H1 (cell line): Measurements from ENCODE around the gene SLC38A10. TPM values are rescaled to one million over a fixed set of nuclear protein-coding genes. Genes with fewer than 3 reads are reported as not detected.

Experiments
- CTCF ChIA-PET: fragments of 300-600 bp; sonication (Branson Sonifier 250); formaldehyde crosslinking; loops from one replicate; lab custom pipeline; 2021; ENCODE audit not compliant: partially characterized antibody; lab: Charles Lee
- POLR2A ChIA-PET: fragments of 300-600 bp; sonication (Branson Sonifier 250); formaldehyde crosslinking; loops from one replicate; lab custom pipeline; 2021; ENCODE audit warnings: inconsistent platforms; ENCODE audit not compliant: partially characterized antibody; lab: Charles Lee
- DNase-seq, 2 experiments: peaks; one replicate each; pipeline versions ENCODE4 v3.0.0 to v3.0.0-alpha.2; 2010 to 2022; ENCODE audit warnings: low spot score in 2 of 2, low read depth in 1 of 2, mixed read lengths in 1 of 2
- FAIRE-seq: peaks from 2 replicates; lab custom pipeline; 2011; peaks lifted over from hg19 to GRCh38; lab: Jason Lieb, UNC
- H2AFZ ChIP-seq: 2 replicates; pipeline ENCODE4 v1.8.1; 2012; ENCODE audit warnings: low read length, inconsistent platforms
- H2AK5ac ChIP-seq: 2 replicates; pipeline ENCODE4 v1.6.1; 2013; ENCODE audit warnings: low read depth, low read length
- H2BK120ac ChIP-seq: replicated peaks from 2 replicates; pipeline ENCODE3; 2013; ENCODE audit warnings: low read depth, low read length, inconsistent platforms
- H2BK12ac ChIP-seq: 2 replicates; pipeline ENCODE4 v1.6.1; 2013; ENCODE audit warnings: low read depth, low read length
- H2BK15ac ChIP-seq: 2 replicates; pipeline ENCODE4 v1.6.1; 2013; ENCODE audit warnings: low read length
- H2BK20ac ChIP-seq: 2 replicates; pipeline ENCODE4 v1.6.1; 2013; ENCODE audit warnings: low read length
- H2BK5ac ChIP-seq: 2 replicates; pipeline ENCODE4 v1.6.1; 2013; ENCODE audit warnings: low read depth, low read length
- H3K14ac ChIP-seq: 2 replicates; pipeline ENCODE4 v1.6.1; 2013; ENCODE audit warnings: inconsistent platforms; ENCODE audit not compliant: insufficient read length
- H3K18ac ChIP-seq: 2 replicates; pipeline ENCODE4 v1.6.1; 2013; ENCODE audit warnings: low read length; ENCODE audit errors: extremely low read depth
- H3K23ac ChIP-seq: 2 replicates; pipeline ENCODE4 v1.6.1; 2013; ENCODE audit warnings: inconsistent platforms; ENCODE audit not compliant: insufficient read length
- H3K23me2 ChIP-seq: 2 replicates; pipeline ENCODE4 v1.6.1; 2013; ENCODE audit warnings: low read depth, low read length
- H3K27ac ChIP-seq: 2 replicates; pipeline ENCODE4 v1.6.1; 2011; ENCODE audit warnings: low read depth, low read length, inconsistent platforms
- H3K27me3 ChIP-seq, 4 experiments: replicated peaks in 1 of 4; 1 replicate in 1 of 4; 2 replicates in 3 of 4; pipeline versions ENCODE4 v1.6.1 to v1.8.1; 2011 to 2013; ENCODE audit warnings: low read length in 3 of 4, mild to moderate bottlenecking in 3 of 4, inconsistent platforms in 2 of 4, mixed read lengths in 2 of 4, moderate library complexity in 1 of 4; ENCODE audit not compliant: control insufficient read depth in 3 of 4, insufficient read depth in 3 of 4; ENCODE audit errors: extremely low read depth in 1 of 4
- H3K36me3 ChIP-seq, 4 experiments: 2 replicates each; pipeline versions ENCODE4 v1.6.1 to v1.8.1; 2011 to 2013; ENCODE audit warnings: mild to moderate bottlenecking in 4 of 4, low read length in 3 of 4, moderate library complexity in 2 of 4, control low read depth in 1 of 4, inconsistent platforms in 1 of 4; ENCODE audit not compliant: insufficient read depth in 4 of 4, control insufficient read depth in 2 of 4
- H3K4ac ChIP-seq: replicated peaks from 2 replicates; pipeline ENCODE3; 2013; ENCODE audit warnings: low read length, low read depth, mixed read lengths, inconsistent platforms; ENCODE audit not compliant: insufficient read length
- H3K4me1 ChIP-seq, 4 experiments: replicated peaks in 1 of 4; 1 replicate in 1 of 4; 2 replicates in 3 of 4; pipeline versions ENCODE4 v1.6.1 to v1.8.1; 2011 to 2013; ENCODE audit warnings: low read length in 3 of 4, inconsistent platforms in 2 of 4, mixed read lengths in 1 of 4; ENCODE audit not compliant: insufficient read depth in 4 of 4, control insufficient read depth in 3 of 4
- H3K4me2 ChIP-seq, 2 experiments: 2 replicates each; pipeline versions ENCODE4 v1.6.1 to v1.8.1; 2011 to 2013; ENCODE audit warnings: low read depth in 2 of 2, low read length in 2 of 2, control low read depth in 1 of 2, inconsistent platforms in 1 of 2, mild to moderate bottlenecking in 1 of 2; ENCODE audit not compliant: insufficient read depth in 1 of 2
- H3K4me3 ChIP-seq, 4 experiments: fragments of 200-600, 300-600 bp in 1 of 4; sonication (generic), shearing (Covaris generic), sonication (Bioruptor Twin) in 1 of 4; 2 replicates each; pipeline versions ENCODE4 v1.5.1 to v1.8.1; 2011 to 2016; ENCODE audit warnings: low read length in 4 of 4, low read depth in 3 of 4, control low read depth in 2 of 4, inconsistent platforms in 2 of 4, mild to moderate bottlenecking in 2 of 4, mixed read lengths in 1 of 4, moderate library complexity in 1 of 4; ENCODE audit not compliant: insufficient read depth in 2 of 4; ENCODE audit errors: extremely low read depth in 1 of 4
- H3K56ac ChIP-seq: replicated peaks from 2 replicates; pipeline ENCODE3; 2013; ENCODE audit warnings: low read depth, mild to moderate bottlenecking, mixed read lengths, low read length, inconsistent platforms; ENCODE audit not compliant: insufficient read length
- H3K79me1 ChIP-seq: 2 replicates; pipeline ENCODE4 v1.6.1; 2013; ENCODE audit warnings: low read depth, low read length, control low read depth
- H3K79me2 ChIP-seq, 2 experiments: 2 replicates each; pipeline versions ENCODE4 v1.6.1 to v1.8.1; 2012 to 2013; ENCODE audit warnings: low read length in 2 of 2, mild to moderate bottlenecking in 2 of 2, inconsistent platforms in 1 of 2; ENCODE audit not compliant: insufficient read depth in 2 of 2, control insufficient read depth in 1 of 2
- H3K9ac ChIP-seq, 4 experiments: replicated peaks in 1 of 4; 1 replicate in 1 of 4; 2 replicates in 3 of 4; pipeline versions ENCODE4 v1.6.1 to v1.8.1; 2011 to 2013; ENCODE audit warnings: low read depth in 3 of 4, low read length in 3 of 4, control low read depth in 2 of 4, mild to moderate bottlenecking in 2 of 4, moderate library complexity in 2 of 4, inconsistent platforms in 1 of 4; ENCODE audit errors: extremely low read depth in 1 of 4
- H3K9me3 ChIP-seq, 2 experiments: 2 replicates each; pipeline versions ENCODE4 v1.6.1 to v1.8.1; 2012 to 2013; ENCODE audit warnings: mild to moderate bottlenecking in 2 of 2, moderate library complexity in 2 of 2, control low read depth in 1 of 2, inconsistent platforms in 1 of 2, low read depth in 1 of 2, low read length in 1 of 2, mixed read lengths in 1 of 2; ENCODE audit not compliant: insufficient read depth in 2 of 2
- H4K20me1 ChIP-seq, 2 experiments: replicated peaks in 1 of 2; 2 replicates each; pipeline versions ENCODE3 to v1.8.1; 2011 to 2013; ENCODE audit warnings: inconsistent platforms in 2 of 2, low read length in 2 of 2, mild to moderate bottlenecking in 1 of 2; ENCODE audit not compliant: insufficient read depth in 2 of 2, control insufficient read depth in 1 of 2
- H4K5ac ChIP-seq: 2 replicates; pipeline ENCODE4 v1.6.1; 2013; ENCODE audit warnings: low read length, low read depth, mixed read lengths, inconsistent platforms; ENCODE audit not compliant: insufficient read length
- H4K8ac ChIP-seq: 2 replicates; pipeline ENCODE4 v1.8.0; 2013; ENCODE audit warnings: mild to moderate bottlenecking, moderate library complexity, low read length, inconsistent platforms; ENCODE audit not compliant: insufficient read depth; ENCODE audit errors: extremely low read depth
- H4K91ac ChIP-seq: replicated peaks from 2 replicates; pipeline ENCODE3; 2013; ENCODE audit warnings: low read length, mixed read lengths, inconsistent platforms; ENCODE audit not compliant: insufficient read length
- E2F6 ChIP-seq: IDR thresholded peaks from 2 replicates; pipeline ENCODE4 v1.6.1; 2012; ENCODE audit warnings: inconsistent platforms
- WGBS, 2 experiments: shearing (Covaris generic) in 1 of 2; methylation state at CpG; one replicate each; pipeline versions ENCODE4 v1.1.6 to v1.1.7; 2013 to 2015; ENCODE audit warnings: low lambda C conversion rate in 2 of 2, mixed read lengths in 2 of 2, inconsistent platforms in 1 of 2, low coverage in 1 of 2, missing lambda C conversion rate in 1 of 2; ENCODE audit not compliant: insufficient replicate concordance in 2 of 2, insufficient coverage in 1 of 2, insufficient read length in 1 of 2; ENCODE audit errors: extremely low coverage in 1 of 2, missing lambda C conversion rate in 1 of 2; 5-methylcytosine and 5-hydroxymethylcytosine counted together
- polyA plus RNA-seq, 7 experiments: library from polyadenylated mRNA; depleted of rRNA in 3 of 7; stranded (reverse) in 5 of 7; unstranded in 2 of 7; fragments of >200 nt in 5 of 7; fragments of 200-250 nt in 2 of 7; gene quantifications; 1 replicate in 5 of 7; 2 replicates in 1 of 7; 4 replicates in 1 of 7; pipeline versions ENCODE4 v1.2.1 to v1.2.3, GENCODE V29; 2011 to 2013; ENCODE audit warnings: missing spikeins in 2 of 7, mixed read lengths in 2 of 7
- total RNA-seq: library from RNA; stranded (reverse); fragmentation: NEBNext Ultra II Directional; extraction: Animal tissue kit (Norgen Biotek cat#: 25700); gene quantifications from 2 replicates; pipeline ENCODE4 v1.2.1, GENCODE V29; 2021

The SLC38A10 gene
- total and polyA plus RNA-seq, 2 of the 8 experiments (the other 6 are each of a cell fraction or from before 2014, with no cell fraction given), result 26.4 to 41.0 TPM

- Histone ChIP-seq H4K91ac (no peak overlapping the region), H2BK20ac (no peak overlapping the region), H3K4me3 (no peak overlapping the region), H3K27me3 (no peaks in the 10 kb centered on the region), H3K4ac (no peak overlapping the region), H3K79me1 (peaks cover 5% of the 10 kb centered on the region), H2BK12ac (no peak overlapping the region), H3K4me2 (no peak overlapping the region), H3K79me2 (peaks cover 0 to 3% of the 10 kb centered on the region in 2 experiments; a peak in 1 of 4 replicates), H3K9me3 (no peaks in the 10 kb centered on the region), H4K20me1 (peaks cover 0 to 7% of the 10 kb centered on the region in 2 experiments), H3K4me1 (peaks cover 3 to 6% (median 4%) of the 10 kb centered on the region in 4 experiments; a peak in 5 of 7 replicates), H3K56ac (no peak overlapping the region), H2AK5ac (no peak overlapping the region), H3K23me2 (peaks cover 12% of the 10 kb centered on the region), H2BK120ac (no peak overlapping the region), H3K23ac (no peak overlapping the region), H3K14ac (no peak overlapping the region), H3K36me3 (no peaks in the 10 kb centered on the region), H4K5ac (no peak overlapping the region), H3K18ac (no peak overlapping the region), H3K27ac (no peak overlapping the region), H3K9ac (no peak overlapping the region), H2AFZ (no peak overlapping the region), H4K8ac (no peak overlapping the region), H2BK15ac (no peak overlapping the region), H2BK5ac (no peak overlapping the region)
- ChIA-PET POLR2A (interaction anchor here (0.7 to 1.3 kb wide), 2 partner anchors 67 to 99 kb away, joined by 3 read pairs; no protein-coding TSS in a partner anchor), CTCF (interaction anchor here (0.6 to 2.4 kb wide), 6 partner anchors 8 to 397 kb away, joined by 3 to 8 read pairs (median 4); partner anchors contain the start of gene TEPSIN)
- 88% methylated on average over 9 of the region's 11 CpGs; no CpG with 5 or more reads in 1 of the 2 experiments for WGBS, 2 experiments
- DNase-seq (no peak), FAIRE-seq (no peak)
- TF ChIP-seq E2F6, result no peak
Measured at GRCh38 chr17:81298325-81298990, 3.4 kb upstream of the SLC38A10 start.
